ENCODE measurements around the gene COL9A3. TPM values are rescaled to one million over a fixed set of nuclear protein-coding genes. Genes with fewer than 3 reads are reported as not detected.
A peak's percentile ranks its signal among the peaks of the same experiment; 100 is the strongest.
"Not testable (repeated sequence)": the region's sequence is repeated elsewhere in the genome, so short reads cannot be mapped to it uniquely, and the experiment has no call there.

COL9A3 gene
- total RNA-seq, 1 experiment from 2014 or later: 0.08 TPM

DNA sequence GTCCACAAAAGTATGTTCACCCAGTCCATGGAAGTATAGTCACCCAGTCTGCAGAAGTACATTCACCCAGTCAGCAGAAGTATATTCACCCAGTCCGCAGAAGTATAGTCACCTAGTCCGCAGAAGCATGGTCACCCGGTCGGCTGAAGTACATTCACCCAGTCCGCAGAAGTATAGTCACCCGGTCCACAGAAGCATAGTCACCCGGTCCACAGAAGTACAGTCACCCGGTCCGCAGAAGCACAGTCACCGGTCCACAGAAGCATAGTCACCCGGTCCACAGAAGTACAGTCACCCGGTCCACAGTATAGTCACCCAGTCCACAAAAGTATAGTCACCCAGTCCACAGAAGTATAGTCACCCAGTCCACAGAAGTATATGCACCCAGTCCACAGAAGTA lies 36.0 kb downstream of the COL9A3 start:
- DNase-seq (ENCODE audit: low read depth): no peak

DNA sequence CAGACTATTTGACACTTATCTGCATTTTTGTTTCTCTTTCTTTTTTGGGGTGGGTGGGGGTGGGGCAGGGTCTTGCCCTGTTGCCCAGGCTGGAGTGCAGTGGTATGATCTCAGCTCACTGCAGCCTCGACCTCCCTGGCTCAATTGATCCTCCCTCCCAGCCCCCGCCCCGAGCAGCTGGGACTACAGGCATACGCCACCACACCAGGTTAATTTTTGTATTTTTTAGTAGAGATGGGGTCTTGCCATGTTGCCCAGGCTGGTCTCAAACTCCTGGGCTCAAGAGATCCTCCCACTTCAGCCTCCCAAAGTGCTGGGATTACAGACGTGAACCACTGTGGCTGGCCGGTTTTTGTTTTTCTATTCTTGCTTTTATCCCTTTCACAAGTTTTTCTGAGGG lies 36.5 kb downstream of the COL9A3 start:
- DNase-seq (ENCODE audit: low read depth): not testable (repeated sequence)

DNA sequence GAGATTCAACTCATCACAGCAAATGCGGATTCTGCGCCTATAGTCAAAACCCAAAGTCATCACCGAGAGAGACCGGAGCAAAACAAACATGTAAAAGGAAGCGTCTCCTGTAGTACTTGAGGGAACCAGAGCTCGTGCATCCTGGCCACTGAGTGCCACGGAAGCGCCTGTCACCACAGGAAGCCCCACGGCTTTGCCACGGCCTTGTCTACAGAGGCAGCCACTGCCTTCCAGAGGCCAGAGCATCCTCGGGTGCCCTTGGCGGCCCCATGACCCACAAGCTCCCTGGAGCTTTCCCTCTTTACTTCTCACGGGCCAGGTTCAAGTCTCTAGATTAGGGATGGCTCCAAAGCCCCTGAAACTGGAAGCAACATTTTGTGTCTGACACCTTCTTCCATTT lies 37.3 kb downstream of the COL9A3 start:
- DNase-seq (ENCODE audit: low read depth): no peak

DNA sequence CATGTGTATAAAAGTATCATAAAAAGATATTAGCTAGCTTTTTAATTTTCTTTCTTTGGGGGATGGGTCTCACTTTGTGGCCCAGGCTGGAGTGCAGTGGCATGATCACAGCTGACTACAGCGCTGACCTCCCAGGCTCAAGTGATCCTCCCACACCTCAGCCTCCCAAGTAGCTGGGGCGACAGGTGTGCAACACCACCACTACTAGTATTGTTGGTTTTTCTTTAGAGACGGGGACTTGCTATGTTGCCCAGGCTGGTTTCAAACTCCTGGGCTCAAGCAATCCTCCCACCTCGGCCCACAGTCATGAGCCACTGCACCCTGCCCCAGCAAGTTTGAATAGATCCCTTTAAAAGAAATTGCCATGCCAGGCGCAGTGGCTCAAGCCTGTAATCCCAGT lies 38.3 kb downstream of the COL9A3 start:
- DNase-seq (ENCODE audit: low read depth): no peak

DNA sequence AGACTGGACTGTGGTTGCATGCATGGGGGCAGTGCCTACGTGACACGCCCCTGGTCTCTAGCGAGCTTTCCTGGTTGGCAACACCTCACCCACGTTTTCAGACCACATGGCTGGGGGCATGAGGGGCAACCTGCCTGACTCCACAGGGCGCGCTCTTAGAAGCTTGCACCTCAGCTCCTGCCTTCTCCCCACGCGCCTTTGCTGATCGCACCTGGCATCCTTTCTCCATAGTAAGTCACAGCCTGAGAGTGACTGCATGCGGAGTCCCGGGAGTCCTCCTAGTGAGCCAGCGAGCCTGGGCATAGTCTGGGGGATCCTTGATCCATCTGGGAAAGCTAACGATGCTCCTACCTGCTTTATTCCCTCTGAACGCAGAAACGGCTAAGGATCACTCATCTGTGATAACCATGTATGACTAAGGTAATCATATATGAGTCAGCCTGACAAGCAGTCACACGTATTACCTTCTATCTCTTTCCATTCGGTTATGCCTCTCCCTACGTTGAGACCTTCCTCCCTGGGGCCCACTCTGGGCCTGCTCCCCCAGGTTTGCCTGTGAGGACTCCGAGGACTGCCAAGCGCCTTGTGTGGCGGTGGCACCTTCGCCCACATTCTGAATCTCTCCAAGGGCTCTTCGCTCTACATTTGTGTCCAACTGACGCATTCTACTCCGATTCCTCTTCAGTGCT lies 40.2 kb downstream of the COL9A3 start:
- DNase-seq (ENCODE audit: low read depth): no peak

DNA sequence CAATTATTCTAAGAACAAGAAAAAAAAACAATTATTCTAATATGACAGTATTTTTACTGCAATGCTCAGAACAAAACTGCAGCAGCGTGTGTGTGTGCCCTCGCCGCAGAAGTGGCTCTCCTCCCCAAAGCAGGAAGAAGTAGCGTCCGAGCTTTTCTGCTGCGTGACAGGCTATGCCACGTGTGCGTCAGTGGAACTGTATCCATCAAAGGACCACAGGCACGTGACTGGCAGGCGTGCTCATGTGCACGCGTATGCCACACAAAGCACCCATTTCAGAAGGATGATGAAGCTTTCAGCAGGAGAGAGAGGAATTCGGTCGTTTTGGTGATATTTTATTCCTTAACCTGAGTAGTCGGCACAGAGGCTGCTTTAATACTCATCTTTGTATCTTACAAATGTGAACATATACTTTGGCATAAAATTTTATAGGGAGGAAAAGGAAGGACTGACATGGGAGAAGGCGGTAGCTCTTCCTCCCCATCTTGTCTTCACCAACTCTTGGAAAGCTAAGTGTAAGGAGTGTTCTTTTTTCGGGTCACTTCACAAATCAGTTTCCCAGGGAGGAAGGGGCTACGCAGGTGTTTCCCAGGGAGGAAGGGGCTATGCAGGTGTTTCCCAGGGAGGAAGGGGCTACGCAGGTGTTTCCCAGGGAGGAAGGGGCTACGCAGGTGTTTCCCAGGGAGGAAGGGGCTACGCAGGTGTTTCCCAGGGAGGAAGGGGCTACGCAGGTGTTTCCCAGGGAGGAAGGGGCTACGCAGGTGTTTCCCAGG lies 41.4 kb downstream of the COL9A3 start:
- no peak for DNase-seq (ENCODE audit: low read depth)

DNA sequence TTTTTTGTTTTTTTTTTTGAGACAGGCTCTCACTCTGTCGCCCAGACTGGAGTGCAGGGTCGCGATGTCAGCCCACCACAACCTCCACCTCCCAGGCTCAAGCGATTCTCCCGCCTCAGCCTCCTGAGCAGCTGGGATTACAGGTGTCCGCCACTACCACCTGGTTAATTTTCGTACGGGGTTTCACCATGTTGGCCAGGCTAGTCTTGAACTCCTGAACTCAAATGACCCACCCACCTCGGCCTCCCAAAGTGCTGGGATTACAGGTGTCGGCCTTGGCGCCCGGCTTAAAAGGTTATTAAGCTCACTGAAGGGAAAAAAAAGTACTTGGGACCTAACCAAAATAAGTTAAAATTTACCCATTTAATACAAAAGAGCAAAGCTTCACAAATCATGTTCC lies 42.9 kb downstream of the COL9A3 start:
- DNase-seq (ENCODE audit: low read depth): no peak

DNA sequence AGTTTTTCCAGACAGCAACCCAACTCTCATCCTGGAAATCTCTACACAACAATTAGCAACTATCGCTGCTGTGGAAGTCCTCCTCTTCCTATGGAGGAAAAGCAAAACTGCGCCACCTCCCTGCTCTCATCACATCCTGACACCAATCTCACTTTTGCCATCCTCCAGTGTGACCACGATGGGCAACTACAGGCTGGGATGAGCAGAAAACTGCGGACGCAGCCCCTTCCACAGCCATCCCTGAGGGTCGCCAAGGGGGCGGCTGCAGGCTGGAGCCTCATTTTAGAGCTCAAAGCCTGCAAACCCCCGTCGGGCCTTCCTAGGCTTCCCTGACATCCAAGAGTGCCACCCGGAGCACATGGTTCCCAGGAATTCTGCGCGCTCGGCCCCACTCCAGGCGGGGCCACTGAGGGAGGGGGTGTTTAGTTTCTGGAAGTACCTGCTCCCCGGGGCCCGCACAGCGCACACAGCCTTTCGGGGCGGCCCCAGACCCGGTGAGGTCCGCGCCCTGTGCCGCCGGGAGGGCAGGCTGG lies 43.6 kb downstream of the COL9A3 start:
- DNase-seq (ENCODE audit: low read depth): peak; percentile 58

DNA sequence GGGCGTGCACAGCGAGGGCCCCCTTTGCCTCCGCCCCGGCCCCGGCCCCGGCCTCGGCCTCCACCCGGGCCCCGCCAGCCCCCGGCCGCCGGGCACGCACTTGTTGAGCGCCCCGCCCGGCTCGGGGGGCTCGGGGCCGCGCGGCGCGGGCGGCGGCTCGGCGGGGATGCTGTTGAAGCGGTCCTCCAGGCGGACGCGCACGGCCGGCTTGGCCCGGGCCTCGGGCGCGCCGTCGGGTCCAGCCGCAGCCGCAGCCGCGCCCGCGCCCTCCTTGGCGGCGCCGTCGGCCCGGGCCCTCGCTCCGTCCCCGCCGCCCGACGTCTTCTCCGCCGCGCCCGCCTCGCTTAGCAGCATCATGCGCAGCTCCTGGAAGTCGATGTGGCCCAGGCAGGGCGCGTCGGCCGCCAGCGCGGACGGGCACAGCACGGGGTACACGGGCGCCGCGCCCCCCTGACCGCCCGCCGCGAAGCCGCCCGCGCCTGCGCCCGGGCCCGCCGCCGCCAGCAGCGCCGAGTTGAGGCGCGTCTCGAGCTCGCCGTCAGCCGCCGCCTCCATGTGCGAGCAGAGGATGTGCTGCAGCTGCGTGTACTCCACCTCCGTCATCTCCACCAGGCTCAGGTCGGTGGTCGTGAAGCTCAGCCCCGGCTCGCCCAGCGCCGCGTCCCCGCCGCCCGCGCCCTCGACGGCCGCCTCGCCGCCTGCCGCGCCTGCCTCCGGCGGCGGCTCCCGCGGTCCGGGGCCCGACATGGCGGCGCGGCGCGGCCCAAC lies 44.3 kb downstream of the COL9A3 start:
- no peak for DNase-seq (ENCODE audit: low read depth)

DNA sequence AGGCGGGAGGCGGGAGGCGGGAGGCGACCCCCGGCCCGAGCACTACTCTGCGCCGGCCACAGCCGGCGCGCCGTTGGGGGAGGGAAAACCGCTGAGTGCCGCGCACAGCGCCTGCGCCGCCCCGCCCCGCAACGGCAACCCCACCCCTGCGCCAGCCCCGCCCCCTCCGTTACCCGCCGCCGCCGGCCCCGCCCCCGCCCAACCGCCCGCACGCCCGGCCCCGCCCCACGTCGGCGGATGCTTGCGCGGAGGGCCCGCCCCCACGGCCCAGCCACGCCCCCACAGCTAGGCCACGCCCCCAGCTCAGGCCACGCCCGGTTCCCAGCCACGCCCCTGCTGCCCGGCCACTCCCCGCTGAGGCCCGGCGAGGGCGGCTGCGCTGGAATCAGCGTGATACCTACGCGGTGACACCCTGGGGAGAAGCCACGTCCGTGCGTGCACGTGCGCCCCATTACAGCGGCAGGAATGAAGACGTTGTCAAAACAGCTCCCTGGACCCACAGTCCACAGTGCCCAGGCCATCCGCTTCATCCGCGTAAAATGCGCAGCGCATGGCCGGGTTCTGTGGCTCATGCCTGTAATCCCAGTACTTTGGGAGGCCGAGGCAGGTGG lies 45.0 kb downstream of the COL9A3 start, which contains the start of gene TCFL5:
TSS of gene TCFL5 (minus strand) at position 97 of the 611 bp plus-strand sequence. CDS start 152 bp downstream, outside the sequence.
- DNase-seq (ENCODE audit: low read depth): peak; percentile 53

DNA sequence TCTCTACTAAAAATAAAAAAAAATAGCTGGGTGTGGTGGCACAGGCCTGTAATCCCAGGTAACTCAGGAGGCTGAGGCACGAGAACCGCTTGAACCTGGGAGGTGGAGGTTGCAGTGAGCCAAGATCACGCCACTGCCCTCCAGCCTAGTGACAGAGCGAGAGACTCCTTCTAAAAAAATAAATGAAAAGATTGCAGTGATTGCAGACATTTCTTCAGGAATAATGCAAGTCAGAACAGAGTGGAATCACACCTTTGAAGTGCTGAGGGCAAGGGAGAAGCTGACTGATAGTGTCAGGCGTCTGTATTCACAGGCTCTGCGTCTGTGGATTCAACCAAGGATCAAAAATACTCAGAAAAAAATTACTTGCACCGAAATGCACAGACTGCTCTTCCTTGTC lies 47.4 kb downstream of the COL9A3 start:
- no peak for DNase-seq (ENCODE audit: low read depth)

DNA sequence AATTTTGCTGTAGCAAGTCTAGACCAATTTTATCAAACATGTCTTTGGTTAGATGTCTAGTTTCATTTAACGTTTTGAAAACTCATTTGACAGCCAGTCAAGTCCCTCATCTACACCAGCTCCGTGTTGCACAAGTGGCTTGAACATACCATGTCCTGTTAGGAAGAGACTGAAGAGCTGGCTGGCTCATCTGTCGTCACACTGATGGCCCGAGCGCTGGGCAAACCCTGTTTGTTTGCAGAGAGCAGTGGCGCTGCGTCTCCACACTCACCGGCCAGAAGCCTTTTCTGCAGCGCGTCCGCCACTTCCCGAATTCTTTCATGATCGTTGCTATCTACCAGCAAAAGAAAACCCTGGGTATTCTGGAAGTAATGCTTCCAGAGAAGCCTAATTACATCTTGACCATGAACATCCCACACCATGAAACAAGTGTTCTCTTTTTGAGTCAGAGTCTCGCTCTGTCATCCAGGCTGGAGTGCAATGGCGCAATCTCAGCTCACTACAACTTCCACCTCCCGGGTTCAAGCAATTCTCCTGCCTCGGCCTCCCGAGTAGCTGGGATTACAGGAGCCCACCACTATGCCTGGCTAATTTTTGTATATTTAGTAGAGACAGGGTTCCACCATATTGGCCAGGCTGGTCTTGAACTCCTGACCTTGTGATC lies 55.5 kb downstream of the COL9A3 start:
- no peak for DNase-seq (ENCODE audit: low read depth)

DNA sequence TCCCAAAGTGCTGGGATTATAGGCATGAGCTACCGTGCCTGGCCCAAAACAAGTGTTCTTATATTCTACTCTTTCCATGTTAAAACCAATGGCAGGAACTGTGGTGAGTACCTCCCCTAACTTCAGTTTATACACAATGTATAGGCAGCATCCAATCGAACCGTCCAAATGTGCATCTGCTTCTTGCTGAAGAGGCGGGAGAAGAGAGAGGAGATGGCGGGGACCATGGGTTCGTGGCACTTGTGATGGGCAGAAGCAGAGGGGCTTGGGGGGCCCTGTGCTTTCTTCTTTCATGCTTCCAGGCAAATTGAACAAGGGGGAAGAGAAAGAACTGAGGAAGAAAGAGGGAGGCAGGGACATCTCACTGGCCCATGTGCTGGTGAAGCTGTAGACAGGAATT lies 56.0 kb downstream of the COL9A3 start:
- no peak for DNase-seq (ENCODE audit: low read depth)

DNA sequence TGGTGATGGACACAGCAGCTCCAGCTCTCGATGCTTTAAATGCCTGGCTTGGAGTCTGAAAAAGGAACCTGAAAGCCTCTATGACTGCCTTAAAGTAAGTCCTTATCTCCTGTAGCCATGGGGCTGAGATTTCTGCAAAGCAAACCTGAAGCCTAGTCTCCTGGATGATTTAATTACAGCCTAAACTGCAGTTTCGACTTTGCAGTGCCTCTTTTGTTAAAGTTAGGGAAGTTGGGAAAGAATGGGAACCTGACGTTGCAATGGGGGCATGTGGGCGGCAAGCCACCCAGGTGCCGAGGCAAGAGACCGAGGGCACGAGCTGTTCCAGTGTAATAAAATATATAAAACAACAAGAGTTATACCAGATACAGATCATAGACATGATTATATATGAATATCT lies 56.4 kb downstream of the COL9A3 start:
- DNase-seq (ENCODE audit: low read depth): no peak

DNA sequence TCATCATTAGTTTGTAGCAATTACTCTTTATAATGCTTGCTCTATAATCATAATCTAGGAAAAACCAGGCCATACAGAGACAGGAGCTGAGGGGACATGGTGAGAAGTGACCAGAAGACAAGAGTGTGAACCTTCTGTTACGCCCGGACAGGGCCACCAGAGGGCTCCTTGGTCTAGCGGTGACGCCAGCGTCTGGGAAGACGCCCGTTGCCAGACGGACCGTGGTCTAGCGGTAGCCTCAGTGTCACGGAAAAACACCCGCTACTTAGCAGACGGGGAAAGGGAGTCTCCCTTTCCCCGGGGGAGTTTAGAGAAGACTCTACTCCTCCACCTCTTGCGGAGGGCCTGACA lies 56.8 kb downstream of the COL9A3 start:
- DNase-seq (ENCODE audit: low read depth): peak; percentile 59

DNA sequence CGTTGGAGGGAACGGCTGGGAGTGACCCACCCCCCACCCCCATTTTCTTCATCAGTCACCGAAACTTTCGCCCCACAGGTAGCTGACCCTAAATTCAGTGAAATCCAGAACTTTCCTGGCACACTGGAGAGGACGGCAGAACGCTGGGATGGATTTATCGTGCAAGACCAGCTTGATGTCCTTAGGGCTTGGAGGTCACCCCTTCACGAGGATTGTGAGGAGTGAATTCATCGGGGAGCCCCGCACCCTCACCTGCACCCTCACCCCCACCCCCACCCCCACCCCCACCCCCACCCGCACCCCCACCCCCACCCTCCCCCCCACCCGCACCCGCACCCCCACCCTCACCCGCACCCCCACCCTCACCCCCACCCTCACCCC lies 58.1 kb downstream of the COL9A3 start:
- DNase-seq (ENCODE audit: low read depth): no peak

DNA sequence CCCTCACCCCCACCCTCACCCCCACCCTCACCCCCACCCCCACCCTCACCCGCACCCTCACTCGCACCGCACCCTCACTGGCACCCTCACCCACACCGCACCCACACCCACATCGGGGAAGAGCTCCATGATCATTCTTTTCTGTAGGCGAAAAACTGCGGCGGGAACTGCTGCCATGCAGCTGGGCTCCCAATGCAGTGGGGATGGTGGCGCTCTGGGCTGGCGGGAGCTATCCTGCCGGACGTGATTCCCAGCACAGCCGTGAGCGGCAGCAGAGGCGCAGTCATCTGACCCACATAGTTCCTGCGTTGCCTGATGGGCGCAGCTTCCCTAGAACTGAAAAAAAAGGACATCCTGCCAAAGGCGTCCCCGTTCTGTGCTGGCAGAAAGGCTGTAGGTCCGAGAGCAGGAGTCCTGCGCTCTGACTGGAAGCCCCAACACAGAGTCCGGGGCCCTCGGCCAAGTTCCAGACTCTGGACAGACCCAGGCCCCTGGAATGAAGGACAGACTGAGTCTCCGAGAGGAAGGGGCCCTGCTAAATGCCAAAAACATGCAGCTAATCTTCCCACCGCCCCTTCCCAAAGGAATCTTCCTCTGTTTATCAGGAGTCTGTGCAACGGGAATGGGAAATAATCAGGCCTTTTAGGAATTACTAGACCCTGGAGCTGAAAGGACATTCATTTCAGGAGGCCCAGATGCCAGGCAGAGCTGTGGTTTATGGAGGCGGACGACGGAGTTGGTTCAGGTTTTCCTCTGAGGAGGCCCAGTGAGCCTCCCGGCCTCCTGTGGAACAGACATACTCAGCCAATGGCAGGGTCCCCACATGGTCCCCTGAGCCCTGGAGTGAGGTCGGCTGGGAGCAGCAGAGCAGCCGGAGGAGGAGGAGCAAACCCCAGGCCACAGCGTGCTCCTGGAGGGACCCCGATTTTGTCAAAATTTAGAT lies 58.8 kb downstream of the COL9A3 start:
- peak; percentile 90 for DNase-seq (ENCODE audit: low read depth)

DNA sequence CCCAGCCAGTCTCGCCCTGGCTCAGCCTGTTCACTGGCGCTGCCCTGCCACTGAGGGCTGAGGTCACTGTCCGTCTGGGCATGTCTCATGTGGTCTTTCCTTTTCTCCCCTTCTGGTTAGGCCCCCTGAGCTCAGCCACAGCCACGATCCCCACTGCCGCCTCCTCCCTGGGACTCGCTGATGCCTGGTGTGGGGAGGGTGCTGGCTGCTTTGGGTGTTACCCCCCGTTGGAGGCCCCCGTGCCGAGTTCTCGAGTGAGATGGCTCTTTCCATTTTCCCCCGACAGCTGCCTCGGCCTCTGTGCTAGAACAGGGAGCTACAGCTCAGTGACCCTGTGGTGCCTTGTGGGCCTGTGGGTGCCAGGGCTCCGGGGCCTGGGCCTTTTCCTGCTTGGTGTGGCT lies 59.7 kb downstream of the COL9A3 start:
- DNase-seq (ENCODE audit: low read depth): no peak

DNA sequence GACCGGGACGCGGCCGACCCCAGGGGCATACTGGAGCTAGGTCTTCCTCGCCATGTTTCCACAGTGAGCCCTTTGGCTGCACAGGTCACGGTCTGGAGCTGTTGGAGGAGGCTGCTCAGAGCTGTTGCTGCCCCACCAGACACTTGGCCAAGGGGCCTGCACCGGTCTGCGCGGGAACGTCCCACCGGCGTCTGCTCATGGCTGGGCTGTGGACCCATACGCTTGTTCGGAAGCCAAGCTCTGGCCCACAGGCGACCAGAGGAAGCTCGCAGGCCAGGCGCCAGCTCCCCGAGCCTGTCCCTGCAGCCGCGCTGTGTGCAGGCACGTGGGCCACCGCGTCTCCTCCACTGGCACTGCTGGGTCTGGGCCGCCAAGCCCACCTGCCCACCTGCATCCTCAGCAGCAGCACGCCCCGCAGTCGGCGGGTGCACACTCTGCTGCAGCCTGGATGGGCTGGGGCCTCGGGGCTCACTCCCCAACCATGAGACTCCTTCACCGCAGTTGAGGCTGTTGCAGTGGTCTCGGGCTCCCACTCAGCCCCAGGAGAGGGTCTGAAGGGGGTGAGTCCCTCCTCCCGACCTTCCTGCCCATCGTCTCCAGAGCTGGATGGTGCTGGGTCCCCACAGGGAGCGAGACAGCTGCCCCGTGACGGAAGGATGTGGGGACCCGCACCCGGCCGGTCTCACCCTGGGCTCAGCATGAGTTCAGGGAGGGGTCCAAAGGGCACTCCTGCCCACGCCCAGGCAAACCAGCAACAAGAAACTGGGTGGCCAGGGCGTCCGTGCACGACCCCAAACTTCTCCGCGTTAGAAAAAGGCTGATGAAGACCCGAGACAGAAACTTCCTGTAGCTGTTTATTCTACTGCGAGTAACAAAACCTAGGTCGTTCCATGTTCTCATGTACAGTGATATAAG lies 60.3 kb downstream of the COL9A3 start:
- DNase-seq (ENCODE audit: low read depth): no peak
